Subcutaneous adipose tissue (tissue), 4 donors: ENCODE data around the gene KRT82. TPM values are rescaled to one million over a fixed set of nuclear protein-coding genes. Genes with fewer than 3 reads are reported as not detected.

Experiments used
- total RNA-seq, 4 donors: library from RNA; depleted of rRNA; stranded (reverse); fragments of >200 nt; gene quantifications; one replicate each; pipeline ENCODE4 v1.1.0, GENCODE V29; 2016
- TF ChIP-seq, protein P1 (sequence below): fragments of 450-650 bp; IDR thresholded peaks from one replicate; pipeline ENCODE4 v1.5.1; 2016; ENCODE audit warnings: low read depth, mild to moderate bottlenecking, control low read depth, antibody characterized with exemption, moderate library complexity

Gene KRT82
- total RNA-seq, 4 donors from 2014 or later: not detected

DNA sequence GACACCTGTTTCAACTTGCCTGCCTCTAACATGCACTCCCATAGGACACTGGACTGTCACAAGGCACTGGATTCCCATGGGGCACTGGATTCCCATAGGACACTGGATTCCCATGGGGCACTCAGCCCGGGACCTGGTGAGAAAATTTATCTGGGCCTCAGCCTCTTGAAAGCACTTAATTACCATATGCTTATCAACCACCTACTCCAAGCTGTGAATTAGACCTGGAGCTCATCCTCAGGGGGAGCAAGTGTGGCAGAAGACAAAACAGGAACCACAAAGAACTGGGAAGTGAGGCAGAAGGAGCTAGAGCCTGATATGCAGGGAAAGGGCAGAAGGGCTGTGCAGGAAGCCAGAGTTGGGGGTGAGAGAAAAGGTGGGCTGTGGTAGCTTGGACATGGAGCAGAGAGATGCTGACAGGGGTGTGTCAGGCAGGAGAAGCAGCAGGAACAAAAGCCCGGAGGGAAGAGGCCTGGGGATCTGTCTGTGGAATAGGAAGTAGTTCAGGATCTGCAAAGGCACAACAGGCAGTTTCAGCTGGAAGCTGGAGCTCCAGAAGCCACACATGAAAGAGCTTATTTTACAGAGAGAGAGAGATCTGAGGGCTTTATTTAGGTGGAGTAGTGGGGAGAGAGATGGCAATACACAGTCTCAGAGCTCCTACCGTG lies 3.1 kb downstream of the KRT82 start:
- TF ChIP-seq, protein P1, sequence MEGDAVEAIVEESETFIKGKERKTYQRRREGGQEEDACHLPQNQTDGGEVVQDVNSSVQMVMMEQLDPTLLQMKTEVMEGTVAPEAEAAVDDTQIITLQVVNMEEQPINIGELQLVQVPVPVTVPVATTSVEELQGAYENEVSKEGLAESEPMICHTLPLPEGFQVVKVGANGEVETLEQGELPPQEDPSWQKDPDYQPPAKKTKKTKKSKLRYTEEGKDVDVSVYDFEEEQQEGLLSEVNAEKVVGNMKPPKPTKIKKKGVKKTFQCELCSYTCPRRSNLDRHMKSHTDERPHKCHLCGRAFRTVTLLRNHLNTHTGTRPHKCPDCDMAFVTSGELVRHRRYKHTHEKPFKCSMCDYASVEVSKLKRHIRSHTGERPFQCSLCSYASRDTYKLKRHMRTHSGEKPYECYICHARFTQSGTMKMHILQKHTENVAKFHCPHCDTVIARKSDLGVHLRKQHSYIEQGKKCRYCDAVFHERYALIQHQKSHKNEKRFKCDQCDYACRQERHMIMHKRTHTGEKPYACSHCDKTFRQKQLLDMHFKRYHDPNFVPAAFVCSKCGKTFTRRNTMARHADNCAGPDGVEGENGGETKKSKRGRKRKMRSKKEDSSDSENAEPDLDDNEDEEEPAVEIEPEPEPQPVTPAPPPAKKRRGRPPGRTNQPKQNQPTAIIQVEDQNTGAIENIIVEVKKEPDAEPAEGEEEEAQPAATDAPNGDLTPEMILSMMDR: no peak

DNA sequence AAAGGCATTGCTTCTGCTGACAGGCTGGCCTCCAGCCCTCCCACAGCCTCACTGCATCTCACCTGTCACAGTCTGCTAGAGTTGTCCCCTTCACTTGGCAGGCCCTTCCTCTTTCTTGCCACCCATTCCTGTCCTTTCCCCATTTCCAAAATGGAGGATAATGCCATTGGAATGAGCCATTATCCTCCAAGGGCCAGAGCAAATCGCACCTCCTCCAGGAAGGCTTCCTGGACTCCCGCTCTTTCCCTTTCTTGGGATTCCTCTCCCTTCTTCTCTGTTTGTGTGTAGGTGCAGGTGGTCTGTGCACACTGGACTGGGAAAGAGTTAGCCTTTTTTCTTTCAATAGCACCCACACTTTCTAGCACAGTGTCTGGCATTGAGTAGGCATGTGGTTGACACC lies 3.8 kb downstream of the KRT82 start:
- TF ChIP-seq, protein P1: no peak

DNA sequence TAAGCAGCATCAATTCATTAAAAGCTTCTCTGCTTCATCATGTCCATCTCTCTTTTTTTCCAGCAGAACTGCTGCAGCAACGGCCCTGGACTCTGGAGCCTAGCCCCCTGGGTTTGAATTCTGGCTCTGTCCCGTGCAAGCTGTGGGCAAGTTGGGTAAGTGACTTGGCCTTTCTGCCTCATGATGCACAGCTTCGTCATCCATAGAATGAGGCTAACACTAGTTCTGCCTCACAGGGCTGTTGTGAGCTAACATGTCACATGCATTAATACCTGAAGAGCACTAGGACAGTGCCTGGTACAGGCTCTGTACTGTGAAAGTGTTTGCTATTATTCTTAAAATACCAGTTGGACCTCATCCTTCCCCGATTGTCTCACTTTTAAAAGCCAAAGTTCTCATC lies 4.2 kb downstream of the KRT82 start:
- TF ChIP-seq, protein P1: no peak

DNA sequence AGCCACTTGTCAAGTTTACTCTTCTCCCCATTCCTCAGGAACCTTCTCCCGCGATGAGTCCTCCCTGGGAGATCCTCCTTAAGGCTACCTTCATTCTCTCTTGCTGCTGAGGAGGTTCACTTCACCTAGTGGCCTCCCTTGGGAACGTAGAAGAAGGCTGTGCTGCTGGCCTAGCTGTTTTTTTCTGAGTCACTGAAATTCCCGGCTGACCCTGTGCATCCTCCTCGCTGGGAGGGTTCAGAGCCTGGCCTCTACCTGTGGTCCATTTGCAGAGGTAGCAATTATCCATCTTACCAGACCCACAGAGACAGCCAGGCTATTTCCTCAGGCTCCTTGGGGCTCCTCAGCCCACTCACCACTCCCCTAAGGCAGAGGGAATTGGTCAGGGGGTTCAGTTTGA lies 4.6 kb downstream of the KRT82 start:
- TF ChIP-seq, protein P1: no peak

DNA sequence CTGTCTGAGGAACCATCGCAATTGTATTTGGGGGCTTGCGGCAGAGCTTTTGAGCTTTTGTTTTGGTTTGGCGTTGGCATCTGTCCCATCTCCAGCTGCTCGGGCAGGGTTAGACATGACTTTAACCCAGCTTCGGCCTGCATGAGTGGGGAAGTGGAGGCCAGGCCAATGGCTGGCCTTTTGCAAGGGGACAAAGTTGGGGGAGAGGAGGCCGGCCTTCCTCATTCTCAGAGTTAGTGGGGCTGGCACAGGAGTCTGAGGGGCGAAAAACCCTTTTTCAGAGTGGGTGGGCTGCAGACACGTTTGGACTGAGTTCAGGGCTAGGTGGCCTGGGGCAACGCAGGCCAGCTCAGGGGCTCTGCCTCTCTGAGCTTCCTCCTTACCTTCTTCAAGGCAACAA lies 5.2 kb downstream of the KRT82 start:
- TF ChIP-seq, protein P1: no peak

DNA sequence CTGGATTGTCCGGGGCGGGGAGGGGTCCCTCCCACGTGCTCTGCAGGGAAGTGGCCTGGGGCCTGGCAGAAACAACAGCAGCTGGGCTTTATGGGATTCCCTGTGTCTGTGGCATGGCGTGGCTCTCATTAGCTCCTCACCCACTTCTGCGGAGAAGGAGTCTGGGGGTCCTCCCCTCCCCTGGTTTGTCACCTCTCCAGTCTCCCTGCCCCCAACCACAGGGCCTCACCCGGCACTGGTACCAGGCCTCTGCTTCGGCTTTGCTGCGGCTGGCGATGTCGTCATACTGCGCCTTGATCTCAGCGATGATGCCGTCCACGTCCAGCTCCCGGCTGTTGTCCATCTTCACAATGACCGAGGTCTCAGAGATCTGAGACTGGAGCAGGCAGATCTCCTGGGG lies 6.4 kb downstream of the KRT82 start:
- TF ChIP-seq, protein P1: no peak

DNA sequence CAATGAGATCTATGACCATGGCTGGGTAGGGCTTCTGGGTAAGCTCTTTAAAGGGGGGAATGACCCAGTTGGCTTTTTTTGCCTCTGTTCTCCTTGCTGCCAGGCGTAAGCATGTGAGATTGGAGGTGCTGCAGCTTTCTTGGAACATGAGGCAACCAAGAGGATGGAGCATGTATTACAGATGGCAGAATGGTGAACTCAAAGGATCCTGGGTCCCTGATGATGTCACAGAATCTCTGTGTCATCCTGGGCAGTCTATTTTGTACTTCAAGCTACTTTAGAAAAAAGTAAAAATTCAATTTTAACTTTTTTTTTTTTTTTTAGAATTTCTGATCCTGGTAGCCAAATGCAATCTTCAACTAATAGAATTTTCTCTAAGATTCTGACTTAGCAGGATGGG lies 8.0 kb downstream of the KRT82 start:
- TF ChIP-seq, protein P1: no peak
